Bronchial epithelial cell (primary cell): ENCODE results near the gene AOAH. TPM values are rescaled to one million over a fixed set of nuclear protein-coding genes. Genes with fewer than 3 reads are reported as not detected.
"Not testable (repeated sequence)": the region's sequence is repeated elsewhere in the genome, so short reads cannot be mapped to it uniquely, and the experiment has no call there.

ENCODE experiments used
- DNase-seq: peaks from one replicate; pipeline ENCODE4 v3.0.0-alpha.2; 2010; ENCODE audit warnings: low read depth
- FAIRE-seq: peaks from 2 replicates; lab custom pipeline; 2011; peaks lifted over from hg19 to GRCh38; lab: Jason Lieb, UNC
- H3K27me3 ChIP-seq: 2 replicates; pipeline ENCODE4 v1.5.1; 2011; ENCODE audit warnings: low read length; ENCODE audit not compliant: control insufficient read depth, insufficient read depth
- H3K36me3 ChIP-seq: 2 replicates; pipeline ENCODE4 v1.5.1; 2011; ENCODE audit warnings: low read length; ENCODE audit not compliant: control insufficient read depth, insufficient read depth
- H3K4me3 ChIP-seq: 2 replicates; pipeline ENCODE4 v1.5.1; 2011; ENCODE audit warnings: mild to moderate bottlenecking, low read depth, low read length, control low read depth
- total RNA-seq: library from RNA; depleted of rRNA; stranded (reverse); fragments of >200 nt; gene quantifications from 2 replicates; pipeline ENCODE4 v1.2.1, GENCODE V29; 2014
- TF ChIP-seq, protein P1 (sequence below): IDR thresholded peaks from 2 replicates; pipeline ENCODE4 v1.5.1; 2011; ENCODE audit warnings: mild to moderate bottlenecking, moderate library complexity, low read length, control low read depth, inconsistent platforms; ENCODE audit not compliant: insufficient read depth, severe bottlenecking

Gene AOAH
- total RNA-seq, 1 donor from 2014 or later, result not detected

DNA sequence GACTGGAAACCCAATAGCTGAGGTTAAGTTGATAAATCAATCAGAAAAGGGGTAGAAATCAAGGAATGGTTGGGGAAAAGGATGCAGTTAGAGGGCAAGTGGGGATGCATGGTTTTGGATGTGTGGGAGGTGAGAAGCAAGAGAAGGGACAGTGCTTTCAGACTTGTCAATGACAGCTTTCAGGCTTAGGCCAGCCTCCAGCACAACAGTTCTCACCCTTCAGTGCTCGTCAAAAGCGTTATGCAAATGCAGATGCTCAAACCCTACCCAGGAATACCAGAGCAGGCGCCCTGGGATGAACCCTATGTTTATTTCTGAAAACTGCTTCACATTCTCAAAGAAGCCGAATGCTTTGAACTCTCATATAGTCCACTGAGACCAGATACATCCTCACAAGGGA is 74.0 kb downstream of the AOAH start:
- peaks cover under 1% of the 10 kb centered on the region for H3K27me3 ChIP-seq
- H3K4me3 ChIP-seq, result no peak overlapping the region
- no peaks in the 10 kb centered on the region for H3K36me3 ChIP-seq
- TF ChIP-seq, protein P1, sequence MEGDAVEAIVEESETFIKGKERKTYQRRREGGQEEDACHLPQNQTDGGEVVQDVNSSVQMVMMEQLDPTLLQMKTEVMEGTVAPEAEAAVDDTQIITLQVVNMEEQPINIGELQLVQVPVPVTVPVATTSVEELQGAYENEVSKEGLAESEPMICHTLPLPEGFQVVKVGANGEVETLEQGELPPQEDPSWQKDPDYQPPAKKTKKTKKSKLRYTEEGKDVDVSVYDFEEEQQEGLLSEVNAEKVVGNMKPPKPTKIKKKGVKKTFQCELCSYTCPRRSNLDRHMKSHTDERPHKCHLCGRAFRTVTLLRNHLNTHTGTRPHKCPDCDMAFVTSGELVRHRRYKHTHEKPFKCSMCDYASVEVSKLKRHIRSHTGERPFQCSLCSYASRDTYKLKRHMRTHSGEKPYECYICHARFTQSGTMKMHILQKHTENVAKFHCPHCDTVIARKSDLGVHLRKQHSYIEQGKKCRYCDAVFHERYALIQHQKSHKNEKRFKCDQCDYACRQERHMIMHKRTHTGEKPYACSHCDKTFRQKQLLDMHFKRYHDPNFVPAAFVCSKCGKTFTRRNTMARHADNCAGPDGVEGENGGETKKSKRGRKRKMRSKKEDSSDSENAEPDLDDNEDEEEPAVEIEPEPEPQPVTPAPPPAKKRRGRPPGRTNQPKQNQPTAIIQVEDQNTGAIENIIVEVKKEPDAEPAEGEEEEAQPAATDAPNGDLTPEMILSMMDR, result no peak
- FAIRE-seq, result no peak
- DNase-seq, result no peak

DNA sequence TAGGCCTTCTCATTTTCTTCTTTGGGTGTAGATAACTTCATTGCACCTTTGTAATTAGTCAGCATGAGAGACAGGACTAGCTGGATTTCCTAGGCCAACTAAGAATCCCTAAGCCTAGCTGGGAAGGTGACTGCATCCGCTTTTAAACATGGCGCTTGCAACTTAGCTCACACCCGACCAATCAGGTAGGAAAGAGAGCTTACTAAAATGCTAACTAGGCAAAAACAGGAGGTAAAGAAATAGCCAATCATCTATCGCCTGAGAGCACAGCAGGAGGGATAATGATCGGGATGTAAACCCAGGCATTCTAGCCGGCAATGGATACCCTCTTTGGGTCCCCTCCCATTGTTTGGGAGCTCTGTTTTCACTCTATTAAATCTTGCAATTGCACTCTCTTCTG is 75.0 kb downstream of the AOAH start:
- not testable (repeated sequence) for H3K4me3 ChIP-seq, H3K36me3 ChIP-seq, FAIRE-seq, H3K27me3 ChIP-seq, DNase-seq

DNA sequence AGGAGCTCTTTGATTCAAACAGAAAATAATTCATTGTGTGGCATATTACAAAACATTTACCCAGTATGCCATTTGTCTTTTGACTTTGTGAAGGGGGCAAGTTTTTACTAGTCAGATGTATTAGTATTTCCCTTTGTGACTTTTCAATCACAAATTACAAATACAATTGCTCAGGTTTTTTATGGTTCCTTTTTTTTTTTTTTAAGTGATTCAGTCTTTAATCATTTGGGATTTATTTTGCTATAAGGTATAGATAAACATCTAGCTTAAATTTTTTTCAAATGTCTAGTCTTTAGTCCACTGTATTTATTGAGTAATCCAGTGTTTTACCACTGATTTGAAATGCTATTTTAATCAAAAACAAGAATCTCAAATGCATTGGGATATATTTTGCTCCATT is 75.9 kb downstream of the AOAH start:
- TF ChIP-seq, protein P1, result no peak
- DNase-seq (peak; percentile 62), FAIRE-seq (no peak)
- H3K36me3 ChIP-seq, result no peaks in the 10 kb centered on the region
- H3K27me3 ChIP-seq, result peaks cover 4% of the 10 kb centered on the region
- H3K4me3 ChIP-seq, result no peak overlapping the region

DNA sequence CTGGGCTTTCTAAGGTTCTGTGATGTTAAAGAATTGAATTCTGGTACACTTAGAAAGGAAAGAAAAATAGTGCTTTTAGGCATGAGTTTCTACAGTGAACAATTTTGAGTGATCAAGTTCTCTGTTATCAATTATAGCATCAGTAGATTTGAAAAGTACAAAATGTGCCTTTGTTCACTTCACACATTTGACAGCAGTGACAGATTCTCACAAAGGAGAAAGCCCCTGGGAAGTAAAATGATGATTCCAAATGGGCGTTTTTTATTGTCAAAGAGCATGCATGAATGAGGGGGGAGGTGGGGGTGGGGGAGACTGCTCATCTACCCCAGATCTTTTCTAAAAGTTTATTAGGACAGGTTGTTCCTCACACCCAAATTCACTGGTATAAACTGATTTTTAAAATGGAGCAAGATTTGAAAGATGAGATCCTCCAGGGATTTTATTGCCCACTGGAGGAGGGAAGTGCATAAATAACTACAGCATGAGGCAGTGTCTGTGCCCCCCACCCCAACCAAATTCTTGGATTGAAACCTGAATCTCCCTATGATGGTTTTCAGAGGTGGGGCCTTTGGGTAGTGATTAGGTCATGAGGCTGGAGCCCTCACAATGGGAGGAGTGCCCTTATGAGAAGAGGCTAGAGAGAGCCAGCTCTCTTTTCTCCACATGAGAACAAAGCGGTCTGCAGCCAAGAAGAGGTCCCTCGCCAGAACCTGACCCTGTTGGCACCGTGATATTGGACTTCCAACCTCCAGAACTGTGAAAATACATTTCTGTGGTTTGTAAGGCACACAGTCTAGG is 79.5 kb downstream of the AOAH start:
- H3K36me3 ChIP-seq, result no peaks in the 10 kb centered on the region
- TF ChIP-seq, protein P1, result no peak
- H3K27me3 ChIP-seq, result peaks cover 4% of the 10 kb centered on the region
- H3K4me3 ChIP-seq, result no peak overlapping the region
- DNase-seq (no peak), FAIRE-seq (no peak)

DNA sequence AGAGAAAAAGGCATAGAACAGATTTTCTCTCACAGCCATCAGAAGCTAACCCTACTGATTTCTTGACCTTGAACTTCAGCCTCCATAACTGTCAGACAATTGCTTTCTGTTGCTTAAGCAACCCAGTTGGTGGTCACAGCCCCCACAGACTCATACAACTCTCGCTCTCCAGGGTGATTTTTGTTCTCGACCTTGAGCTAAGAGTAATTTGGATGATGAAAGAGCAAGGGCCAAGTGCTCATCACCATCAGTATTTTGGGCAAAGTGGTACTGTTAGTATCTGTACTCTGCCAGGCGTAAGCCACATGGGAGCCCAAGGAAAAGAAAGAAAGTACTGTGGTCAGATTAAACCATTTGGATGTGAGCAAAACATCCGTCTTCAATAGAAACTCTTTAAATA is 81.9 kb downstream of the AOAH start:
- Histone ChIP-seq H3K36me3 (no peaks in the 10 kb centered on the region), H3K27me3 (peaks cover 5% of the 10 kb centered on the region), H3K4me3 (no peak overlapping the region)
- DNase-seq, result no peak
- no peak for FAIRE-seq
- TF ChIP-seq, protein P1, result no peak

DNA sequence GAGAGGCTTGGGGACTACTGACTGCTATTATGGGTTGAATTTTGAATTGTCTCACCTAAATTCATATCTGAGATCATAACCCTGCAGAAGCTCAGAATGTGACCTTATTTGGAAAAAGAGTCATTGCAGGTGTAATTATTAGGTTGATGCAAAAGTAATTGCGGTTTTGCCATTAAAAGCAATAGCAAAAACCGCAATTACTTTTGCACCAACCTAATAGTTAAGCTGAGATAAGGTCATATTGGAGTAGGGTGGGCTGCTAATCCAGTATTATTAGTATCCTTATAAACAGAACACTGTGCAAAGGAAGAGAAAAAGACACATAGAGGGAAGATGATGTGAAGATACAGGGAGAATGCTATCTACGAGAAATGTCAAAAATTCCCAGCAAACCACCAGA is 82.3 kb downstream of the AOAH start:
- H3K4me3 ChIP-seq, result no peak overlapping the region
- H3K36me3 ChIP-seq, result no peaks in the 10 kb centered on the region
- H3K27me3 ChIP-seq, result peaks cover 5% of the 10 kb centered on the region
- TF ChIP-seq, protein P1, result no peak
- DNase-seq (no peak), FAIRE-seq (no peak)
